ENCODE results near the gene MAT1A.
"Not testable (repeated sequence)": the region's sequence is repeated elsewhere in the genome, so short reads cannot be mapped to it uniquely, and the experiment has no call there.

The MAT1A gene

DNA sequence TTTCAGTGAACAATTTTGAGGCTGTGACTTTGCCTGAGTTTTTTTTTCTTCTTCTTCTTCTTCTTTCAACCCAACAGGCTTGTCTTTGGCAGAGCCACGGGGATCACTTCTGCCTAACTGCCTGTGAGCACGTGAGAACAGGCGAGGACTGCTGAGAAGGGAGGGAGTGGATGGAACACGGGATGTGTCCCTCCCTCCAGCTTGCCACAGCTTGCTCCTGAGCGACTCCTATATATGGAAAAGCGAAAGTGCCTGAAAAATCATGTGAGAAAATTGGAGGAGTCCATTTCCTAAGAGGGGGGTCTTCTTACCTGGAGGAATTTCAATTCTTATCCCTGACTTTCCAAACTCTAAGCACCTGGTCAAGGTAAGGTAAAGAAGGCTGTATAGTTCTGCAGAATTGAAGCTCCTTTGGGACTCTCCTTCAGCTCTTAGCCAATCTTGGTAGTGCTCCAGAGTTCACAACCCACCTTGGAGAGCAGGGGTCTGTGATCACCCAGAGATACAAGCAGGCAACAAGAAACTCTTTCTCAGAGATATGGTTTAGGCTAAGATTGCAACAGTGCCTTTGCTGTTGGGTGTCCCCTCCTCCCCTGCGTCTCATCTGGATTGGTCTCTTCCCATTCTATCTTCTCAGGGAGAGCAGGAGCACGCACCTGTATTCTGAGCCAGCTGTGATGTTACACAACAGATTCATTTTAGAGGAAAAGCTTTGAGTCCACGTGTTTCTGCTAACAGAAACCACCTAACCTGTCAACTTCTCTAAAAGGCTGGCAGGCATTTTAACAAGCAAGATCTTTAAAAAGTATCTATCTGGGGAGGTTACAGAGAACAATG, at the start of gene MAT1A:
TSS of gene MAT1A (minus strand) at position 208 of the 837 bp plus-strand sequence. CDS start 235 bp downstream, outside the sequence.
- H3K36me3 Mint-ChIP-seq: no peaks in the 10 kb centered on the region
- H3K4me1 Mint-ChIP-seq: no peaks in the 10 kb centered on the region
- H3K27ac Mint-ChIP-seq: no peak within 1 kb of the TSS
- no peaks in the 10 kb centered on the region for H3K9me3 Mint-ChIP-seq
- H3K27me3 Mint-ChIP-seq: peaks cover 41% of the 10 kb centered on the region
- no peak for ATAC-seq
- no peak within 1 kb of the TSS for H3K4me3 Mint-ChIP-seq

DNA sequence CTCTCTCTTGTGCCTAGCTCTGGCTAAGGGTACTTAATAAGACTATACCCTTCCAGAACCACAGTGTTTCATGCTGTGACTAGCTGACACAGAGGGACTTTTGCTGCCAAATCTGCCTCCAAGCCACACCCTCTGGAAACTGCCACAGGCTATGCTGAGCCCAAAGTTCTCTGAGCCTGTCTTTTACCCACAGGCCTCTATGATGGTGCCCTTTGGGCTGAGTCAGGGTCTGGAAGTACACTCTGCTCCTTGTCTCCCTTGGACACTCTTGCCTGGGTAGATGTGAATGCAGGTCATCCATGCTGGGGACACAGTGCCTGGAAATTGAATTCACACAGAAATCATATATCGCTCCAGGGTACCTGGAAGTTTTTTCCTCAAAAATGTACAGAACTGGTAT, 44.5 kb upstream of the MAT1A start:
- H3K27me3 Mint-ChIP-seq: no peaks in the 10 kb centered on the region
- H3K27ac Mint-ChIP-seq: no peak overlapping the region
- no peaks in the 10 kb centered on the region for H3K36me3 Mint-ChIP-seq
- no peak overlapping the region for H3K4me3 Mint-ChIP-seq
- ATAC-seq: peak; percentile 49
- no peaks in the 10 kb centered on the region for H3K4me1 Mint-ChIP-seq
- H3K9me3 Mint-ChIP-seq: no peaks in the 10 kb centered on the region

DNA sequence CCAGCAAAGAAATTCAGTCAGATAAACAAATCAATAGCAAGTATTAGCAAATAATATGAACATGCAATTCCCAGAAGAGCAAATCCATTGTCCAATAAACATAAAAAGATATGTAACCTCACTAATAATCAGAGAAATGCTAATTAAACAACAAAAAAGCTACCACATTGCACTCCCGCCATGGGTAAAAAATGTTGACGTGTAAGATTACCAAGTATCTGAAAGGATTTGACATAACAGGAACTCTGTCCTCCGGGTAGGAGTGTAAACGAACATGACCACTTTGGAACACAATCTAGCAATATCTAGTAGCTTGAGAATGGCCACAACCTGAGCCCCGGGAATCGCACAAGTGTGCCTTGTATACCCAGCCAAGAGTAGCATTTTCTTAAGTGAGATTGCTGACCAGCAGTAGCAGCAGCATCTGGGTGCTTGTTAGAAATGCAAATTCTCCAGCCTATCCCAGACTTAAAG, 35.5 kb upstream of the MAT1A start:
- no peak for ATAC-seq

DNA sequence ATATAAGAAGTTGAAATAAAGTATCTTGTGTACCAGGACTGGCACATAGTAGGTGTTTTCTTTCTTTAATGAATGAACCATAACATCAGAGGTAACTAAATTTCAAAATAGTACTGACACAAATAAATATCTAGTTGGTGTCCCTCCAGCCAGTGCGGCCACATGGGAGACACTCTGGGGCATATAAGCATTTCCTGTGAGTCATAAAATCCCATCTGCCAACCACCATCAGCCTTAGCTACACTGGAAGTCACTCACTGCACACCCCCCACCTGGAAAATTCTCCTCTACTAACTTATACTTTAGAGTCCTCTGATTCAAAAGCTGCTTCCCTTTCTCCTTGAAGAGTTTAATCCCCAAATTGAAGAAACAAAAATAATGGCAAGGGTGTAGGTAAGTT, 34.6 kb upstream of the MAT1A start:
- Mint-ChIP-seq H3K4me3 (no peak overlapping the region), H3K9me3 (no peaks in the 10 kb centered on the region), H3K36me3 (no peaks in the 10 kb centered on the region), H3K27me3 (no peaks in the 10 kb centered on the region), H3K27ac (no peak overlapping the region), H3K4me1 (no peaks in the 10 kb centered on the region)
- ATAC-seq: no peak

More for the DNA sequence above, 35.5 kb upstream of the MAT1A start:
- Mint-ChIP-seq H3K27ac (no peak overlapping the region), H3K9me3 (no peaks in the 10 kb centered on the region), H3K4me1 (no peaks in the 10 kb centered on the region), H3K27me3 (no peaks in the 10 kb centered on the region), H3K36me3 (no peaks in the 10 kb centered on the region), H3K4me3 (no peak overlapping the region)

DNA sequence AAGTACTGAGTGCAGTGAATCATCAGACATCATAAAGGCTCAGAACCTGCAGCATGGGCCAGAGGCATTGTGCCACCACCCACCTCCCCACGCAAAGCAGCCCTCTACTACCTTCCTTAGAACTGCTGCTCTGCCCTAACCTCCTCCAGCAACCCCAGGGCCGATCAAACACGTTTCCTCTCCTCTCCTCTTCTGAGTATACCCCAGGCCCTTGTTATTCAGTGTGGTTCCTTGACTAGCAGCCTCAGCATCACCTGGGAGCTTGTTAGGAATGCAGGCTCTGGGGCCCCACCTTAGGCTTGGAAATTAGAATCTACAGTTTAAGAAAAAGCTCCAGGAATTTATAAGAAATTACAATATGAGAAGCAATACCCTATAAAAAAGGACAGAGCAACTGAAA, 33.9 kb upstream of the MAT1A start:
- no peak for ATAC-seq
- no peaks in the 10 kb centered on the region for H3K36me3 Mint-ChIP-seq
- H3K4me1 Mint-ChIP-seq: no peaks in the 10 kb centered on the region
- H3K27ac Mint-ChIP-seq: no peak overlapping the region
- no peaks in the 10 kb centered on the region for H3K9me3 Mint-ChIP-seq
- no peaks in the 10 kb centered on the region for H3K27me3 Mint-ChIP-seq
- H3K4me3 Mint-ChIP-seq: no peak overlapping the region

DNA sequence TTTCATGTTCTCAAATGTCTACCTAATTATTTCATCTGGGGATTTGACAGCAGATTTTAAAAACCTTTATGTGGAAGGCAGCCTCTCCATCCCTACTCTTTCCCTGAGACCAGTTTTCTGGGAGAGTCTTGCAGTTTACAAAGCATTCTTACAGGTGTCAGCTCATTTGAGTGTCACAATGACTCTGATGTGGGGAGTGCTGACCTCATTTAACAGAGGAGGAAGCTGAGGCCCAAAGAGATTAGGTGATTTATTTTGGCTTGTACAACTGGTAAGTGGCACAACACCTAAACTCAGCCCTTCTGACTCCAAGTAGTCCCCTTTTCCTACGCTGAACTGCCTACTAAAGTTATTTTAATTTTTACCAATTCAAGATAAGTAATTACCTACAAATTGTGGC, 33.3 kb upstream of the MAT1A start:
- Mint-ChIP-seq H3K4me1 (no peaks in the 10 kb centered on the region), H3K4me3 (no peak overlapping the region), H3K36me3 (no peaks in the 10 kb centered on the region), H3K27me3 (no peaks in the 10 kb centered on the region), H3K27ac (no peak overlapping the region), H3K9me3 (no peaks in the 10 kb centered on the region)
- ATAC-seq: no peak

DNA sequence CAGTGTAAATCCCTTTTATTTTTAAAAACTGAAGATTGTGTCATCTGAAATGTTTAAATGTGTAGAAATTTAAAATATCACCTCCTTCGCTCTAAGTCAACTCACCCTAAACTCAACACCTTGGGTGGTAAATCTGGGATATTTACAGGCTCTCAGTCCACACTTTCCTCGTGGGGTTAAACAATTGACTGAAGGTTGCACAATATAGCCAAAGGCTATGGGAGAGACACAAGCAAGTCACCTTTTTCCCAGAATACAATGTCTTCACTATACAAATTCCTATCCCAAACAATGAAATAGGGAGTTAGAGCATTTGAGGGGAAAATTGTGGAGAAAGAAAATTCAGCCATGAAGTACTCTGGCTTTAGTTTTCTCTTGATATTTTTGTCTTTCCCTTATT, 32.7 kb upstream of the MAT1A start:
- H3K36me3 Mint-ChIP-seq: no peaks in the 10 kb centered on the region
- H3K27me3 Mint-ChIP-seq: no peaks in the 10 kb centered on the region
- H3K9me3 Mint-ChIP-seq: no peaks in the 10 kb centered on the region
- no peak overlapping the region for H3K27ac Mint-ChIP-seq
- ATAC-seq: no peak
- H3K4me1 Mint-ChIP-seq: no peaks in the 10 kb centered on the region
- no peak overlapping the region for H3K4me3 Mint-ChIP-seq

DNA sequence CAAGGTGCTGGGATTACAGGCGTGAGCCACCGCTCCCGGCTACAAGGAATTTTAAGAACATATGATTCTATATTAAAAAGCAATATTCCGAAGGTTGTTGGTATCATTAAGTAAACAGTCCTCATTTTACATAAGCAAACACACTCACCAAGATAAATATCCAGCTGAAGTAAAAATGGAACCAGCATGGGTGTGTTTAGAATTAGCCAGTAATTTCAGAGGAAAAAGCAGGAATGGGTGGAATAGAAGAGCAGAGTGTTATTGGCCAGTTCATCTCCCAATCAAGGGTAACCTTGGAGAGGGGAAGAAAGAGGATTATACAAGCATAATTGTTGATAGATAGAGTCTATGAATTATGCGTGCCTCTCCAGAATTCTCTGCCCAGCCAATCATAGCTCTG, 31.7 kb upstream of the MAT1A start:
- no peaks in the 10 kb centered on the region for H3K4me1 Mint-ChIP-seq

DNA sequence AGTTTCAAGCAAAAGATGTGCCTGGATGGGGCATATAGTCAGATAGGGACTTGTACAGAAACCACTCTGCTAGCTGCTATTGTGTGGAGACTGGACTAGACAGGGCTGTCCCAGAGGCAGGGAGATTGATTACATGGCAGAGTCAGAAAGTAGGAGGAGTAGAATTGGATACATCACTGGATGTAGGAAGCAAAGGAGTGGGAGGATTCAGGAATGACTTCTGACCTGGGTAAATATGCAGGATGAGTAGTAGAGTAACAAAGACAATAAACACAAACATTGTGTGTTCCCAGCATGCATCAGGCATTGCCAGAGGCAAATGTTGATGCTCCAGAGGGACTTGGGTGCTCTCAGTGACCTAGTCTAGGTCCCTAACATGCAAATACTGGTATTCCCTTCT, 30.9 kb upstream of the MAT1A start:
- Mint-ChIP-seq H3K9me3 (no peaks in the 10 kb centered on the region), H3K27ac (no peak overlapping the region), H3K36me3 (no peaks in the 10 kb centered on the region), H3K4me3 (no peak overlapping the region), H3K27me3 (no peaks in the 10 kb centered on the region), H3K4me1 (no peaks in the 10 kb centered on the region)
- ATAC-seq: no peak

More for the DNA sequence above, 31.7 kb upstream of the MAT1A start:
- Mint-ChIP-seq H3K36me3 (no peaks in the 10 kb centered on the region), H3K27me3 (no peaks in the 10 kb centered on the region), H3K4me3 (no peak overlapping the region), H3K9me3 (no peaks in the 10 kb centered on the region), H3K27ac (no peak overlapping the region)
- no peak for ATAC-seq

DNA sequence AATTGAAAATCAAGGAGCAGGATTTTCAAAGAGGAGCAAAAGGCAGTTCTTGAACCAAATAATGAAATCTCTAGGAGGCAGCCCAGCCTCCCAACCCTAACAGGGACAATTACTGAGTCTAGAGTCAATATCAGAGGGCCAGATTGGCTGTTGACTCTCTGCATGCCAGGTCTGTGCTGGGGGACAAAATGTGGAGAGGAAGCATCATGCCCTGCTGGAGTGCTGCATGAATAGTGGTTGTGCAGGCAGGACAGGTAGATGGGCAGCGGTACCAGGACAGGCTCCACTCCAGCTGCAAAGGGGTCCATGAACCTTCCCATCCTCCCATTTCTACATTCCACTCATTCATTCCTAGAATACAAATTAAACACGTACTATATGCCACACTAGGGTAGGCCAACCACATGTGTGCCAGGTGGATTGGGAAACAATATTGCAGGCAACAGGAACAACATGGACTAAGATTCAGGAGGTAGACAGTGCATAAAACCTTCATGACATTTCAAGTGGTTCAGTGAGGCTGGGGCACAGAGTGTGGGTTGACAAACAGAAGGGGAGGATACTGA, 30.4 kb upstream of the MAT1A start:
- ATAC-seq: peak; percentile 13
- Mint-ChIP-seq H3K27ac (no peak overlapping the region), H3K9me3 (no peaks in the 10 kb centered on the region), H3K36me3 (no peaks in the 10 kb centered on the region), H3K4me3 (no peak overlapping the region), H3K27me3 (no peaks in the 10 kb centered on the region), H3K4me1 (no peaks in the 10 kb centered on the region)

DNA sequence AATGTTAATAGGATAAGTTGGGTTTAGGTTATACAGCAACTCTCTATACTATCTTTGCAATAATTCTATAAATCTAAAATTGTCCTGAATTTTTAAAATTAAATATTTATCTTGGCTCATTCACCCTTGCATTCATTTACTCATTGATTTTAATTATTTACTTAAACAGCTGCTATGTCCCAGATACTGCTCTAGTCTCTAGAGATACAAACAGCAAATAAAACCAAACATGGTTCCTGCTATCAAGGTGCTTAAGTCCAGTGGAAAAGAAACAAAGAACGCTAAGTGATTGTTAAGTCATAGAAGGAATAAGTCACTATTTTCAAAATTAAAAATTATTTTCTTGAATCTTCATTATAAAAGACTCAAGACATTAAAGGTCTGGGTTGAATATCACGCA, 29.9 kb upstream of the MAT1A start:
- H3K4me1 Mint-ChIP-seq: no peaks in the 10 kb centered on the region
- ATAC-seq: no peak
- no peaks in the 10 kb centered on the region for H3K36me3 Mint-ChIP-seq
- H3K4me3 Mint-ChIP-seq: no peak overlapping the region
- H3K27ac Mint-ChIP-seq: no peak overlapping the region
- H3K27me3 Mint-ChIP-seq: no peaks in the 10 kb centered on the region
- H3K9me3 Mint-ChIP-seq: no peaks in the 10 kb centered on the region

DNA sequence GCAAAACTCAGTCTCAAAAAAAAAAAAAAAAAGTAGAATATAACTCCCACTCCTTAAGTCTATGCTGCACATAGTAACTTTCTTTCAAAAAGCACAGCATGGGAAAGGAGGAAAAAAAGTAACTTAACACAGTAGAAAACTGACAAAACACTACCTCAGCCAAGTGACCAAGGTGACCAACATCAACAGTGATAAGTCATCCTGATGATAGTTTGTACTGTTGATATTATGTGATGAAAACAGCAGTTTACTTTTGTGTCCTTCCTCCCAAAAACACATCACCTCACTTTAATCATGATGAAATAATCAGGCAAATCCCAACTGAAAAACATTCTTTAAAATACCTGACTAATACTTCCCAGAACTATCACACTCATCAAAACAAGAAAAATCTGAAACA, 29.3 kb upstream of the MAT1A start:
- Mint-ChIP-seq H3K4me3 (no peak overlapping the region), H3K27me3 (no peaks in the 10 kb centered on the region), H3K27ac (no peak overlapping the region), H3K9me3 (no peaks in the 10 kb centered on the region), H3K36me3 (no peaks in the 10 kb centered on the region), H3K4me1 (no peaks in the 10 kb centered on the region)
- no peak for ATAC-seq

DNA sequence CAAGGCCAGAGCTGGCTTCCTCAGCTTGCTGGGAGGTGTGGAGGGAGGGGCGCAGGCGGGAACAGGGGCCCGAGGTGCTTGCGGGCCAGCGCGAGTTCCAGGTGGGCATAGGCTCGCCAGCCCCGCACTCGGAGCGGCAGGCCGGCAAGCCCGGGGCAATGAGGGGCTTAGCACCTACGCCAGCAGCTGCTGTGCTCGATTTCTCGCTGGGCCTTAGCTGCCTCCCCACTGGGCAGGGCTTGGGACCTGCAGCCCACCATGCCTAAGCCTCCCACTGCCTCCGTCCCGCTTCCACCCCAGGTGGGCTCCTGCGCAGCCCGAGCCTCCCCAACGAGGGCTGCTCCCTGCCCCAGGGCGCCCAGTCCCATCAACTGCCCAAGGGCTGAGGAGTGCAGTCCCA, 25.9 kb upstream of the MAT1A start:
- no peaks in the 10 kb centered on the region for H3K36me3 Mint-ChIP-seq
- peaks cover 3% of the 10 kb centered on the region for H3K9me3 Mint-ChIP-seq
- no peak for ATAC-seq
- H3K27ac Mint-ChIP-seq: no peak overlapping the region
- H3K4me1 Mint-ChIP-seq: peaks cover 8% of the 10 kb centered on the region
- H3K27me3 Mint-ChIP-seq: no peaks in the 10 kb centered on the region
- H3K4me3 Mint-ChIP-seq: no peak overlapping the region

DNA sequence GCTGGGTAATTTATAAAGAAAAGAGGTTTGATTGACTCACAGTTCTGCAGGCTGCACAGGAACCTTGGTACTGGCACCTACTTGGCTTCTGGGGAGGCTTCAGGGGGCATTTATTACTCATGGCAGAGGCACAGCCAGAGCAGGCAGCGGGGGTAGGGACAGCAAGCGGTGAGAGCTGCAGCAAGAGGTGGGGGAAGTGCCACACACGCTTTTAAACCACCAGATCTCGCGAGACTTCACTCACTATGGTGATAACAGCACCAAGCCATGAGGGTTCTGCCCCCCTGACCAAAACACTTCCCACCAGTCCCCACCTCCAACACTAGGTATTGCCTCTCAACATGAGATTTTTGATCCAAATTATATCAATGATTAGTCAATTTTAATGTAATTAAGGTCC, 24.1 kb upstream of the MAT1A start:
- Mint-ChIP-seq H3K27me3 (no peaks in the 10 kb centered on the region), H3K4me1 (peaks cover 8% of the 10 kb centered on the region), H3K27ac (no peak overlapping the region), H3K36me3 (no peaks in the 10 kb centered on the region), H3K4me3 (no peak overlapping the region), H3K9me3 (peaks cover 3% of the 10 kb centered on the region)
- ATAC-seq: no peak

DNA sequence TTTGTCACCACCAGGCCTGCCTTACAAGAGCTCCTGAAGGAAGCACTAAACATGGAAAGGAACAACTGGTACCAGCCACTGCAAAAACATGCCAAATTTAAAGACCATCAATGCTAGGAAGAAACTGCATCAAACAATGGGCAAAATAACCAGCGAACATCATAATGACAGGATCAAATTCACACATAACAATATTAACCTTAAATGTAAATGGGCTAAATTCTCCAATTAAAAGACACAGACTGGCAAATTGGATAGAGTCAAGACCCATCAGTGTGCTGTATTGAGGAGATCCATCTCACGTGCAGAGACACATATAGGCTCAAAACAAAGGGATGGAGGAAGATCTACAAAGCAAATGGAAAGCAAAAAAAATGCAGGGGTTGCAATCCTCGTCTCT, 16.5 kb upstream of the MAT1A start:
- H3K36me3 Mint-ChIP-seq, H3K4me1 Mint-ChIP-seq, ATAC-seq, H3K27ac Mint-ChIP-seq, H3K4me3 Mint-ChIP-seq: not testable (repeated sequence)
- Mint-ChIP-seq H3K9me3 (peaks cover 25% of the 10 kb centered on the region), H3K27me3 (peaks cover 49% of the 10 kb centered on the region)

DNA sequence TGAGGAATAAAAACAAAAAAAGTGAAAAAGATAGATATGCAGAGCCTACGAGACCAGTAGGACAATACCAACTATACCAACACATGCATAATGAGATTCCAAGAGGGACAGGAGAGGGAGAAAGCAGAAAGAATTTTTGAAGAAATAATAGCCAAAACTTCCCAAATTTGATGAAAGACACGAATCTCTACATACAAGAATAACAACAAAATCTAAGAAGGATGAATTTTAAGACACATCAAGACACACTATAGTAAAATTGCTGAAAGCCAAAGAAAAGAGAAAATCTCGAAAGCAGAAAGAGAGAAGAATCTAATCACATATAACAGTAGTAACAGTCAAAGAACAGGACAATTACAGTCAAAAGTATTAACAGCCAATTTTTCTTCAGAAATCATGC, 7.5 kb upstream of the MAT1A start:
- no peaks in the 10 kb centered on the region for H3K4me1 Mint-ChIP-seq
- ATAC-seq: no peak
- peaks cover 17% of the 10 kb centered on the region for H3K9me3 Mint-ChIP-seq
- no peak overlapping the region for H3K27ac Mint-ChIP-seq
- H3K4me3 Mint-ChIP-seq: no peak overlapping the region
- H3K27me3 Mint-ChIP-seq: peaks cover 37% of the 10 kb centered on the region
- peaks cover 5% of the 10 kb centered on the region for H3K36me3 Mint-ChIP-seq
